22Rv1 (cell line): ENCODE results near the gene PARD3.

Experiments
- H3K27ac ChIP-seq: fragments of 450-650 bp; 2 replicates; pipeline ENCODE4 v1.5.1; 2017
- CTCF ChIP-seq: fragments of 450-650 bp; IDR thresholded peaks from 2 replicates; pipeline ENCODE4 v1.5.1; 2017; ENCODE audit warnings: mild to moderate bottlenecking
- ZFX ChIP-seq: fragments of 450-650 bp; IDR thresholded peaks from 2 replicates; pipeline ENCODE4 v1.6.1; 2017; ENCODE audit warnings: antibody characterized with exemption, borderline replicate concordance

PARD3 gene

GRCh38 chr10:34507217-34507616 lies 307.9 kb downstream of the PARD3 start:
- no peak overlapping the region for H3K27ac ChIP-seq
- TF ChIP-seq CTCF (no peak), ZFX (no peak)

GRCh38 chr10:34506786-34507185 lies 308.3 kb downstream of the PARD3 start:
- no peak for TF ChIP-seq CTCF
- TF ChIP-seq ZFX, result no peak
- no peak overlapping the region for H3K27ac ChIP-seq

- peak overlapping the region; percentile 37; the same call in 1 of the 2 replicates for H3K27ac ChIP-seq
- TF ChIP-seq CTCF (no peak), ZFX (no peak)
Measured at GRCh38 chr10:34505338-34505737, 309.8 kb downstream of the PARD3 start.

GRCh38 chr10:34504534-34504933 lies 310.6 kb downstream of the PARD3 start:
- no peak for TF ChIP-seq ZFX
- H3K27ac ChIP-seq, result peak overlapping the region; percentile 37

GRCh38 chr10:34503704-34504103 lies 311.4 kb downstream of the PARD3 start:
- H3K27ac ChIP-seq, result no peak overlapping the region
- TF ChIP-seq ZFX (no peak), CTCF (no peak)

- no peak for TF ChIP-seq CTCF
- no peak for TF ChIP-seq ZFX
- no peak overlapping the region for H3K27ac ChIP-seq
Measured at GRCh38 chr10:34499612-34500279, 315.4 kb downstream of the PARD3 start.

GRCh38 chr10:34498821-34499220 lies 316.3 kb downstream of the PARD3 start:
- TF ChIP-seq ZFX (no peak), CTCF (no peak)

GRCh38 chr10:34495938-34496337 lies 319.2 kb downstream of the PARD3 start:
- no peak for TF ChIP-seq CTCF
- TF ChIP-seq ZFX, result no peak
- no peak overlapping the region for H3K27ac ChIP-seq

More at GRCh38 chr10:34498821-34499220, 316.3 kb downstream of the PARD3 start:
- H3K27ac ChIP-seq, result no peak overlapping the region
